CD4-positive, alpha-beta T cell (primary cell): ENCODE measurements around the gene KIAA1755. TPM values are rescaled to one million over a fixed set of nuclear protein-coding genes. Genes with fewer than 3 reads are reported as not detected.
"Not testable (repeated sequence)": the region's sequence is repeated elsewhere in the genome, so short reads cannot be mapped to it uniquely, and the experiment has no call there.

ENCODE experiments used
- ATAC-seq: fragments of 200-7000 bp; cut with Tn5 transposase; one replicate; pipeline ENCODE4 v1.10.0; 2022; ENCODE audit warnings: mild to moderate bottlenecking; ENCODE audit not compliant: poor library complexity
- CTCF ChIA-PET: fragments of 350-600 bp; sonication (Branson Sonifier 250); formaldehyde crosslinking; loops from one replicate; lab custom pipeline; 2021; ENCODE audit warnings: antibody characterized with exemption, inconsistent platforms; lab: Charles Lee
- POLR2A ChIA-PET: fragments of 350-600 bp; sonication (Branson Sonifier 250); formaldehyde crosslinking; loops from one replicate; lab custom pipeline; 2021; ENCODE audit warnings: antibody characterized with exemption, inconsistent platforms; lab: Charles Lee
- DNase-seq, 14 experiments: peaks; one replicate each; pipeline ENCODE4 v3.0.0-alpha.2; 2013 to 2020; ENCODE audit warnings: mixed read lengths in 2 of 14
- H3K27ac ChIP-seq, 2 donors: one replicate each; pipeline versions ENCODE4 v1.5.1 to v1.7.0; 2013; ENCODE audit warnings: low read length in 2 of 2, low read depth in 1 of 2, mild to moderate bottlenecking in 1 of 2
- H3K27me3 ChIP-seq, 2 experiments: 1 replicate in 1 of 2; 2 replicates in 1 of 2; pipeline versions ENCODE4 v1.6.1 to v1.7.0; 2013; ENCODE audit warnings: low read length in 2 of 2, control low read depth in 1 of 2, mild to moderate bottlenecking in 1 of 2, moderate library complexity in 1 of 2; ENCODE audit not compliant: insufficient read depth in 2 of 2, control insufficient read depth in 1 of 2
- H3K36me3 ChIP-seq: one replicate; pipeline ENCODE4 v1.6.1; 2013; ENCODE audit warnings: low read length, control low read depth; ENCODE audit not compliant: insufficient read depth
- H3K4me1 ChIP-seq: one replicate; pipeline ENCODE4 v1.6.1; 2013; ENCODE audit warnings: low read length, control low read depth; ENCODE audit not compliant: insufficient read depth
- H3K4me3 ChIP-seq: one replicate; pipeline ENCODE4 v1.5.1; 2013; ENCODE audit warnings: mild to moderate bottlenecking, low read length, moderate library complexity
- H3K9me3 ChIP-seq, 2 experiments: 1 replicate in 1 of 2; 2 replicates in 1 of 2; pipeline versions ENCODE4 v1.6.1 to v1.7.0; 2013; ENCODE audit warnings: low read length in 2 of 2, mild to moderate bottlenecking in 2 of 2, control low read depth in 1 of 2, moderate library complexity in 1 of 2; ENCODE audit not compliant: control insufficient read depth in 1 of 2, insufficient read depth in 1 of 2
- H3K27ac Mint-ChIP-seq: one replicate; pipeline ENCODE4 v1.8.0; 2020; ENCODE audit warnings: mixed read lengths
- H3K27me3 Mint-ChIP-seq: one replicate; pipeline ENCODE4 v1.8.0; 2021; ENCODE audit warnings: mixed read lengths
- H3K36me3 Mint-ChIP-seq: one replicate; pipeline ENCODE4 v1.8.0; 2021; ENCODE audit warnings: low read depth, mixed read lengths
- H3K4me1 Mint-ChIP-seq: one replicate; pipeline ENCODE4 v1.8.0; 2021; ENCODE audit warnings: low read depth, mixed read lengths
- H3K4me3 Mint-ChIP-seq: one replicate; pipeline ENCODE4 v1.8.0; 2020; ENCODE audit warnings: mild to moderate bottlenecking, mixed read lengths
- H3K9me3 Mint-ChIP-seq: one replicate; pipeline ENCODE4 v1.8.0; 2020; ENCODE audit warnings: mixed read lengths
- CTCF ChIP-seq: fragments of 200-600 bp; IDR thresholded peaks from one replicate; pipeline ENCODE4 v1.8.0; 2022; ENCODE audit warnings: antibody characterized with exemption, mild to moderate bottlenecking
- intact Hi-C, 2 experiments: fragments of 100-400 bp; cut with DNase I in 1 of 2; cut with micrococcal nuclease in 1 of 2; formaldehyde crosslinking; loops; one replicate each; pipeline versions ENCODE4 v1.15.1 to v1.9.0; 2023 to 2025; cut with DNase I, micrococcal nuclease
- total RNA-seq, 174 experiments: library from RNA in 2 of 174; stranded (reverse) in 2 of 174; gene quantifications; one replicate each; pipeline ENCODE4 v1.2.3 and lab custom pipeline; 2021 to 2026

KIAA1755 gene
- total RNA-seq, 2 experiments from 2014 or later, result not detected

- DNase-seq, result no peak
These were observed 7.9 kb downstream of the KIAA1755 start for GRCh38 chr20:38252292-38253288.

DNA sequence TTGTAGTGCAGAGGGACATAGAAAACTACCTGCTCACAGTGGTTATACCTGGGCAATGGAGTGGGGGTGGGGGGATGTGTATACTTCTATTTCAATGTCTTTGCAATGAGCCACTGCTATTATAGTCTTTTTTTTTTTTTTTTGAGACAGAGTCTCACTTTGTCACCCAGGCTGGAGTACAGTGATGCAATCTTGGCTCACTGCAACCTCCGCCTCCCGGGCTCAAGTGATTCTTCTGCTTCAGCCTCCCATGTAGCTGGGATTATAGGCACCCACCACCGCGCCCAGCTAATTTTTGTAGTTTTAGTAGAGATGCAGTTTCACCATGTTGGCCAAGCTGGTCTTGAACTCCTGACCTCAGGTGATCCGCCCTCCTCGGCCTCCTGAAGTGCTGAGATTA, 9.1 kb downstream of the KIAA1755 start:
- DNase-seq, H3K9me3 ChIP-seq, intact Hi-C loops, CTCF ChIA-PET, POLR2A ChIA-PET, H3K4me3 ChIP-seq, H3K36me3 ChIP-seq, H3K4me1 Mint-ChIP-seq, H3K36me3 Mint-ChIP-seq, H3K4me1 ChIP-seq, H3K27ac Mint-ChIP-seq, H3K27ac ChIP-seq, H3K9me3 Mint-ChIP-seq, H3K27me3 ChIP-seq, ATAC-seq, H3K4me3 Mint-ChIP-seq: not testable (repeated sequence)
- H3K27me3 Mint-ChIP-seq, result peaks cover 27% of the 10 kb centered on the region

More at GRCh38 chr20:38252292-38253288, 7.9 kb downstream of the KIAA1755 start:
- Mint-ChIP-seq H3K4me3 (no peak overlapping the region), H3K36me3 (no peaks in the 10 kb centered on the region), H3K27me3 (peaks cover 25% of the 10 kb centered on the region), H3K27ac (no peak overlapping the region), H3K9me3 (no peaks in the 10 kb centered on the region), H3K4me1 (no peaks in the 10 kb centered on the region)
- H3K36me3 ChIP-seq, result no peaks in the 10 kb centered on the region
- peaks cover 0 to 6% of the 10 kb centered on the region in 2 experiments for H3K27me3 ChIP-seq
- H3K4me3 ChIP-seq, result no peak overlapping the region
- no peak for ATAC-seq
- no peak overlapping the region for H3K27ac ChIP-seq
- no peak for TF ChIP-seq CTCF
- intact Hi-C loops, result no loop called here
- H3K9me3 ChIP-seq, result peaks cover 0 to 4% of the 10 kb centered on the region in 2 experiments
- no peaks in the 10 kb centered on the region for H3K4me1 ChIP-seq
- ChIA-PET CTCF (no interaction called here), POLR2A (no interaction called here)

GRCh38 chr20:38250609-38251008, 9.9 kb downstream of the KIAA1755 start:
- no peak overlapping the region for H3K27ac ChIP-seq
- ATAC-seq (no peak), DNase-seq (no peak)
- intact Hi-C loops, result no loop called here
- peaks cover 0 to 5% of the 10 kb centered on the region in 2 experiments for H3K27me3 ChIP-seq
- POLR2A ChIA-PET, result no interaction called here
- no peaks in the 10 kb centered on the region for H3K4me1 ChIP-seq
- no peaks in the 10 kb centered on the region for H3K36me3 ChIP-seq
- Mint-ChIP-seq H3K36me3 (no peaks in the 10 kb centered on the region), H3K4me3 (no peak overlapping the region), H3K4me1 (no peaks in the 10 kb centered on the region), H3K27me3 (peaks cover 21% of the 10 kb centered on the region), H3K9me3 (no peaks in the 10 kb centered on the region), H3K27ac (no peak overlapping the region)
- no peak for TF ChIP-seq CTCF
- H3K9me3 ChIP-seq, result peaks cover 0 to 17% of the 10 kb centered on the region in 2 experiments
- CTCF ChIA-PET, result no interaction called here
- H3K4me3 ChIP-seq, result no peak overlapping the region
